Midbrain (tissue), 1 donor: ENCODE results near the gene LCN6.
"Not testable (repeated sequence)": the region's sequence is repeated elsewhere in the genome, so short reads cannot be mapped to it uniquely, and the experiment has no call there.

ENCODE experiments used
- DNase-seq: peaks from one replicate; lab custom pipeline; 2025; lab: John Stamatoyannopoulos, UW

LCN6 gene

GRCh38 chr9:136710543-136710942 lies 37.8 kb downstream of the LCN6 start:
- no peak for DNase-seq

- no peak for DNase-seq
Measured at GRCh38 chr9:136709454-136710109, 38.7 kb downstream of the LCN6 start.

GRCh38 chr9:136707849-136708517 lies 40.3 kb downstream of the LCN6 start:
- no peak for DNase-seq

- no peak for DNase-seq
Measured at GRCh38 chr9:136707011-136707410, 41.3 kb downstream of the LCN6 start.

- no peak for DNase-seq
Measured at GRCh38 chr9:136705564-136705963, 42.8 kb downstream of the LCN6 start.

- DNase-seq, result not testable (repeated sequence)
Measured at GRCh38 chr9:136704741-136705140, 43.6 kb downstream of the LCN6 start.

- no peak for DNase-seq
Measured at GRCh38 chr9:136703276-136703860, 45.0 kb downstream of the LCN6 start.

GRCh38 chr9:136701668-136702053 lies 46.7 kb downstream of the LCN6 start:
- DNase-seq, result no peak

- DNase-seq, result no peak
Measured at GRCh38 chr9:136700959-136701667, 47.2 kb downstream of the LCN6 start.

GRCh38 chr9:136700304-136700703 lies 48.0 kb downstream of the LCN6 start:
- DNase-seq, result no peak

GRCh38 chr9:136698635-136699246 lies 49.6 kb downstream of the LCN6 start:
- no peak for DNase-seq

GRCh38 chr9:136697821-136698526 lies 50.4 kb downstream of the LCN6 start:
- no peak for DNase-seq

- no peak for DNase-seq
Measured at GRCh38 chr9:136697146-136697820, 51.0 kb downstream of the LCN6 start.

GRCh38 chr9:136696502-136696901 lies 51.8 kb downstream of the LCN6 start:
- DNase-seq, result no peak

- no peak for DNase-seq
Measured at GRCh38 chr9:136695955-136696354, 52.4 kb downstream of the LCN6 start.

GRCh38 chr9:136695435-136695895 lies 52.9 kb downstream of the LCN6 start:
- peak; percentile 34 for DNase-seq

GRCh38 chr9:136694872-136695247 lies 53.5 kb downstream of the LCN6 start:
- no peak for DNase-seq

GRCh38 chr9:136694163-136694871 lies 54.0 kb downstream of the LCN6 start:
- DNase-seq, result no peak
